K562 (cell line): ENCODE data around the gene CDS2. TPM values are rescaled to one million over a fixed set of nuclear protein-coding genes. Genes with fewer than 3 reads are reported as not detected.

Experiments
- ATAC-seq: fragments of 200-7000 bp; cut with Tn5 transposase; 3 replicates; pipeline ENCODE4 v1.9.1; 2020; ENCODE audit warnings: moderate library complexity
- BruUV-seq: library from RNA; stranded (reverse); fragments of 400-500 nt; replicated peaks from 2 replicates; lab custom pipeline; 2021; lab: Mats Ljungman, UMichigan
- CTCF ChIA-PET: fragments of 300-600 bp; formaldehyde crosslinking; extraction: SDS; loops from one replicate; lab custom pipeline; 2021; ENCODE audit warnings: low intra/inter-chr PET ratio; lab: Yijun Ruan, JAX
- POLR2A ChIA-PET: fragments of 300-600, 350-650 bp; sonication (Branson Sonifier 250); formaldehyde crosslinking; extraction: SDS; loops from one replicate; lab custom pipeline; 2021; ENCODE audit warnings: antibody characterized with exemption, inconsistent platforms; lab: Yijun Ruan, JAX
- DNase-seq, 4 experiments: peaks; one replicate each; pipeline versions ENCODE4 v3.0.0 to v3.0.0-alpha.2; 2011 to 2018; ENCODE audit warnings: low spot score in 3 of 4, mixed read lengths in 3 of 4; ENCODE audit errors: extremely low read depth in 1 of 4
- FAIRE-seq: peaks from 2 replicates; lab custom pipeline; 2011; peaks lifted over from hg19 to GRCh38; lab: Jason Lieb, UNC
- H2AFZ ChIP-seq: 2 replicates; pipeline ENCODE4 v1.6.0; 2011; ENCODE audit warnings: low read depth, low read length, control low read depth, inconsistent platforms
- H3K27ac ChIP-seq: fragments of 200-600 bp; 3 replicates; pipeline ENCODE4 v1.8.0; 2011; ENCODE audit warnings: low read depth, mild to moderate bottlenecking, control low read depth, inconsistent platforms, low read length, moderate library complexity, mixed read lengths; ENCODE audit errors: extremely low read depth
- H3K27me3 ChIP-seq, 2 experiments: fragments of 300-600 bp in 1 of 2; 2 replicates in 1 of 2; 3 replicates in 1 of 2; pipeline versions ENCODE4 v1.6.0 to v1.8.0; 2011; ENCODE audit warnings: inconsistent platforms in 2 of 2, low read length in 2 of 2, mild to moderate bottlenecking in 1 of 2, mixed read lengths in 1 of 2, moderate library complexity in 1 of 2; ENCODE audit not compliant: control insufficient read depth in 2 of 2, insufficient read depth in 2 of 2
- H3K36me3 ChIP-seq: fragments of 300-600 bp; 3 replicates; pipeline ENCODE4 v1.8.0; 2011; ENCODE audit warnings: mild to moderate bottlenecking, low read length, inconsistent platforms; ENCODE audit not compliant: control insufficient read depth, insufficient read depth
- H3K4me1 ChIP-seq, 2 experiments: fragments of 200-600 bp in 1 of 2; replicated peaks in 1 of 2; 2 replicates in 1 of 2; 3 replicates in 1 of 2; pipeline versions ENCODE4 v1.5.1 to v1.8.0; 2011; ENCODE audit warnings: inconsistent platforms in 2 of 2, low read length in 2 of 2, mild to moderate bottlenecking in 1 of 2, mixed read lengths in 1 of 2, moderate library complexity in 1 of 2; ENCODE audit not compliant: control insufficient read depth in 2 of 2, insufficient read depth in 2 of 2
- H3K4me2 ChIP-seq: 2 replicates; pipeline ENCODE4 v1.6.1; 2011; ENCODE audit warnings: low read length, control low read depth, inconsistent platforms, mixed read lengths; ENCODE audit not compliant: insufficient read depth
- H3K4me3 ChIP-seq: fragments of 200-600 bp; sonication (generic), shearing (Covaris generic); 2 replicates; pipeline ENCODE4 v1.5.1; 2016; ENCODE audit warnings: control low read depth, inconsistent platforms
- H3K79me2 ChIP-seq: fragments of 200-600 bp; 3 replicates; pipeline ENCODE4 v1.8.0; 2011; ENCODE audit warnings: low read length, inconsistent platforms; ENCODE audit not compliant: control insufficient read depth, insufficient read depth
- H3K9ac ChIP-seq, 2 experiments: 2 replicates each; pipeline versions ENCODE4 v1.6.0 to v1.6.1; 2011; ENCODE audit warnings: low read depth in 2 of 2, low read length in 2 of 2, control low read depth in 1 of 2, inconsistent platforms in 1 of 2, mild to moderate bottlenecking in 1 of 2, mixed read lengths in 1 of 2; ENCODE audit not compliant: insufficient read depth in 1 of 2
- H3K9me1 ChIP-seq: one replicate; pipeline ENCODE4 v1.6.0; 2011; ENCODE audit warnings: inconsistent platforms, mild to moderate bottlenecking, low read length, moderate library complexity; ENCODE audit not compliant: control insufficient read depth, insufficient read depth
- H3K9me3 ChIP-seq: replicated peaks from 2 replicates; pipeline ENCODE4 v1.5.1; 2011; ENCODE audit warnings: low read depth, low read length, inconsistent platforms; ENCODE audit not compliant: control insufficient read depth, insufficient read depth
- H4K20me1 ChIP-seq: replicated peaks from 2 replicates; pipeline ENCODE4 v1.6.1; 2011; ENCODE audit warnings: low read length, inconsistent platforms, mixed read lengths; ENCODE audit not compliant: control insufficient read depth, insufficient read depth
- CBX8 ChIP-seq: fragments of 200-600 bp; sonication (generic); IDR thresholded peaks from 2 replicates; pipeline ENCODE4 v1.6.1; 2012; ENCODE audit warnings: borderline replicate concordance, mixed run types, low read depth, mild to moderate bottlenecking, moderate library complexity, mixed read lengths, low read length, control low read depth, inconsistent platforms; ENCODE audit not compliant: poor library complexity, severe bottlenecking; ENCODE audit errors: extremely low read depth
- DEAF1 ChIP-seq: fragments of 450-650 bp; formaldehyde crosslinking; IDR thresholded peaks from 2 replicates; pipeline ENCODE4 v1.4.0; 2020; ENCODE audit warnings: mild to moderate bottlenecking, moderate library complexity
- FOS ChIP-seq: IDR thresholded peaks from 3 replicates; pipeline ENCODE4 v1.6.1; 2011; ENCODE audit not compliant: insufficient read length; ENCODE audit errors: extremely low read depth
- KAT7 ChIP-seq: sonication (generic); formaldehyde crosslinking; IDR thresholded peaks from 2 replicates; pipeline ENCODE4 v1.8.0; 2022; ENCODE audit warnings: missing genetic modification reagents, mild to moderate bottlenecking, borderline replicate concordance
- RBBP5 ChIP-seq: fragments of 200-600 bp; sonication (generic); IDR thresholded peaks from 2 replicates; pipeline ENCODE4 v1.6.1; 2012; ENCODE audit warnings: borderline replicate concordance, mild to moderate bottlenecking, low read length, control low read depth, inconsistent platforms; ENCODE audit not compliant: insufficient read depth, poor library complexity, severe bottlenecking
- SAP30 ChIP-seq: fragments of 200-600 bp; sonication (generic); IDR thresholded peaks from 2 replicates; pipeline ENCODE4 v1.6.1; 2012; ENCODE audit warnings: borderline replicate concordance, low read depth, mild to moderate bottlenecking, moderate library complexity, low read length, control low read depth, inconsistent platforms; ENCODE audit not compliant: insufficient read depth, poor library complexity, severe bottlenecking
- STAG1 ChIP-seq: sonication (generic); formaldehyde crosslinking; IDR thresholded peaks from 2 replicates; pipeline ENCODE4 v1.5.0; 2020; ENCODE audit warnings: missing genetic modification reagents, borderline replicate concordance
- YY1 ChIP-seq, 3 experiments: IDR thresholded peaks; 2 replicates each; pipeline ENCODE4 v1.6.1; 2011; ENCODE audit warnings: low read length in 2 of 3, mild to moderate bottlenecking in 2 of 3, moderate library complexity in 2 of 3, borderline replicate concordance in 1 of 3, control low read depth in 1 of 3, low read depth in 1 of 3; ENCODE audit not compliant: insufficient read depth in 3 of 3, insufficient replicate concordance in 2 of 3, control insufficient read depth in 1 of 3, insufficient read length in 1 of 3; ENCODE audit errors: extremely low read depth in 1 of 3
- ZBTB26 ChIP-seq: fragments of 450-650 bp; formaldehyde crosslinking; IDR thresholded peaks from 2 replicates; pipeline ENCODE4 v1.4.0; 2022; ENCODE audit warnings: missing genetic modification characterization
- ZFX ChIP-seq: sonication (generic); formaldehyde crosslinking; IDR thresholded peaks from 2 replicates; pipeline ENCODE4 v1.8.0; 2022; ENCODE audit warnings: mild to moderate bottlenecking, missing genetic modification reagents, moderate library complexity
- ZNF140 ChIP-seq: fragments of 250-450 bp; sonication (Bioruptor Pico); IDR thresholded peaks from 2 replicates; pipeline ENCODE4 v1.8.0; 2021; ENCODE audit warnings: moderate library complexity, mild to moderate bottlenecking, inconsistent platforms
- ZNF639 ChIP-seq, 2 experiments: fragments of 200-800 bp in 1 of 2; sonication (Bioruptor generic) in 1 of 2; sonication (generic) in 1 of 2; formaldehyde crosslinking in 1 of 2; IDR thresholded peaks in 1 of 2; conservative IDR thresholded peaks in 1 of 2; 2 replicates each; pipeline versions ENCODE4 v1.5.0 to v1.6.1; 2016 to 2020; ENCODE audit warnings: missing compliant biosample characterization in 1 of 2, missing genetic modification characterization in 1 of 2, missing genetic modification reagents in 1 of 2
- WGBS: fragments of 100-300 bp; shearing (Covaris generic); methylation state at CpG from one replicate; pipeline ENCODE4 v1.1.6; 2016; ENCODE audit warnings: low coverage, mixed read lengths; ENCODE audit not compliant: insufficient coverage; ENCODE audit errors: missing lambda C conversion rate; 5-methylcytosine and 5-hydroxymethylcytosine counted together
- in situ Hi-C: fragments of 300-500 bp; cut with MboI; formaldehyde crosslinking; loops from 4 replicates; pipeline ENCODE4 v1.15.0; 2018; ENCODE audit warnings: inconsistent platforms, mixed read lengths
- intact Hi-C: fragments of 100-400 bp; cut with micrococcal nuclease; formaldehyde crosslinking; loops from 2 replicates; pipeline ENCODE4 v1.14.2; 2022
- polyA plus RNA-seq, 8 experiments: library from polyadenylated mRNA; depleted of rRNA in 4 of 8; stranded (reverse) in 5 of 8; unstranded in 3 of 8; fragments of >200 nt; fragmentation: Nextera tagmentation in 2 of 8; fragmentation: Illumina TruSeq in 1 of 8; extraction: Ambion mirVana in 2 of 8; extraction: Trizol in 1 of 8; gene quantifications; 2 replicates each; pipeline versions ENCODE4 v1.2.1 to v1.2.3, GENCODE V29; 2011 to 2014; ENCODE audit warnings: inconsistent platforms in 1 of 8, missing spikeins in 1 of 8
- total RNA-seq, 7 experiments: library from RNA; depleted of rRNA in 6 of 7; stranded (reverse); fragments of >200 nt in 6 of 7; fragmentation: Illumina TruSeq in 2 of 7; extraction: Trizol in 2 of 7; gene quantifications; 2 replicates each; pipeline versions ENCODE4 v1.2.1 to v1.2.3, GENCODE V29; 2011 to 2021; ENCODE audit warnings: low replicate concordance in 1 of 7

CDS2 gene
- total and polyA plus RNA-seq, 9 of the 15 experiments (the other 6 are each of a cell fraction or from before 2014, with no cell fraction given), result 6.4 to 46.4 (median 12.2) TPM

- H3K79me2 ChIP-seq, result peaks cover 54% of the 10 kb centered on the region
- FAIRE-seq, result no peak
- no peaks in the 10 kb centered on the region for H3K36me3 ChIP-seq
- DNase-seq, result peak in 3 of 4 experiments; percentile 25 to 53 (median 26)
- peak overlapping the region; percentile 79 for H3K4me2 ChIP-seq
- intact Hi-C loops (loop anchor here (10.0 kb wide), 1 partner anchor 317 kb away; no protein-coding TSS in a partner anchor), in situ Hi-C loops (loop anchor here (5.0 kb wide), 1 partner anchor 65 kb away; no protein-coding TSS in a partner anchor)
- H3K4me3 ChIP-seq, result peak overlapping the region; percentile 81
- no peaks in the 10 kb centered on the region for H3K9me1 ChIP-seq
- no peaks in the 10 kb centered on the region for H3K9me3 ChIP-seq
- H3K27ac ChIP-seq, result peak overlapping the region; percentile 81
- WGBS, result under 1% methylated on average over 19 of the region's 44 CpGs
- no peaks in the 10 kb centered on the region for H3K27me3 ChIP-seq
- CTCF ChIA-PET, result interaction anchor here (0.9 to 1.9 kb wide), 2 partner anchors 65 to 96 kb away, joined by 3 to 17 read pairs; no protein-coding TSS in a partner anchor
- H2AFZ ChIP-seq, result peak overlapping the region; percentile 79
- BruUV-seq, result no TSS peak
- ATAC-seq, result peak; percentile 53
- POLR2A ChIA-PET, result interaction anchor here (0.9 to 1.9 kb wide), 5 partner anchors 8 to 61 kb away, joined by 3 to 8 read pairs (median 3); partner anchors contain the start of gene PCNA
- no peaks in the 10 kb centered on the region for H4K20me1 ChIP-seq
- peaks cover 8 to 21% of the 10 kb centered on the region in 2 experiments; a peak in 4 of 5 replicates for H3K4me1 ChIP-seq
- H3K9ac ChIP-seq, result peak overlapping the region; percentile 72 to 92
- peak; percentile 43 to 89 (median 80) for TF ChIP-seq YY1 (IDR thresholded peaks at IDR 0.05; ENCODE audit: borderline replicate concordance in 1 of 3, control insufficient read depth in 1 of 3, extremely low read depth in 1 of 3, insufficient read depth in 3 of 3, insufficient read length in 1 of 3, insufficient replicate concordance in 2 of 3, low read depth in 1 of 3, low read length in 2 of 3)
- TF ChIP-seq ZBTB26 (CRISPR knock-in tag), result no peak
- TF ChIP-seq CBX8, result no peak
- peak; percentile 48 for TF ChIP-seq RBBP5
- peak; percentile 65 for TF ChIP-seq SAP30
- no peak for TF ChIP-seq STAG1 (CRISPR knock-in tag)
- TF ChIP-seq ZNF140 (CRISPR knock-in tag), result no peak
- peak; percentile 69 for TF ChIP-seq ZFX (CRISPR knock-in tag)
- TF ChIP-seq FOS, result no peak
- 0 out of 2 replicates have a peak, but pooled peaks have one; percentile 23 for TF ChIP-seq KAT7 (CRISPR knock-in tag)
- TF ChIP-seq DEAF1 (CRISPR knock-in tag), result no peak
- TF ChIP-seq ZNF639 (CRISPR knock-in tag; conservative IDR thresholded peaks at IDR 0.05 in 1 of 2, IDR thresholded peaks at IDR 0.05 in 1 of 2), result no peak
Measured at GRCh38 chr20:5127204-5127858, 523 bp downstream of the CDS2 start.
